GM18526 (cell line): ENCODE measurements around the gene FBLN5.

Experiments used
- POLR2A ChIP-seq: IDR thresholded peaks from 3 replicates; pipeline ENCODE4 v1.6.1; 2011; ENCODE audit not compliant: insufficient read length; ENCODE audit errors: extremely low read depth

Gene FBLN5

DNA sequence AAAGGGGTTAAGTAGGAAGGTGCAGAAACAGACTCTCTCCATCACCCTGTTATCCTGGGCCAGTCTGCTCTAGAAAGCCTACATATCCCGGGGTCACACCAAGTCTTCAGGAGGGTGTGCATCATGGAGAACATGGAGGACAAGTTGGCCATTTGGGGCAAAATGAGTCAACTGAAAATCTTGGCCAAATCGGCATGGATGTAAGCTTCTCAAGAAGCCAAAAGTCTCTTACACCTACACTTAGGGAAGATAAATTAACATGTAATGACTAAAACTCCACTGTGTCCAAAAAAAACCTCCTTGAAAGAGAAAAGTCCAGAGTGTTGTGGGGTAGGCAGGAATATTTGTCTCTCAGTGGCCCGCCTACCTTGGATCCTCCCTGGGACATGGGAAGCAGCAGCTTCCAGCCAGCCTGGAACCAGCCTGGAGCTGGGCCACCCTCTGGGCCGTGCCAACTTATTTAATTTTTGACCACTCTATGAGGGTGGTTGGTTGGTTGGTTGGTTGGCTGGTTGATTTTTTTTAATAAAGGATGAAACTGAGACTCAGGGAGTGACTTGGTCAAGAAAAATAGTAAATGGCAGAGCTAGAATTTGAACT is 62.3 kb downstream of the FBLN5 start:
- no peak for TF ChIP-seq POLR2A

DNA sequence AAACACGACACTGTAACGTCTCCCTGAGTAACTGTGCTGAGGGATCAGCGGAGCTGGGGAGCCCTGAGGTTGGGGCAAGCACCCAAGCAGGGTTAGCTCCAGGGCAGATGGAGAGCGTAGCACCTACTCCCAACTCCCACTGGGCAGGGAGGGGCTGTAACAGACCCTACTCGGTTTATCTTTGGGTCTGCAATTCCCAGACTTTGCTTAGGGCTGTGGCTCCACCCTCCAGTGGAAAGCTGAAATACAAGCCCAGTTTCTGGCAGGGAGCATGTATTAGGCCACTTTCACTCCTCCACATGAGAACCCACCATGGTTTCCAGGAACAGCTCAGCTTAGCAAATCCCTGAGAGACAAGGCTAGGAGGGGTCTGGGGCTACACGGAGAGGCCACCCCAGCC is 62.8 kb downstream of the FBLN5 start:
- no peak for TF ChIP-seq POLR2A

DNA sequence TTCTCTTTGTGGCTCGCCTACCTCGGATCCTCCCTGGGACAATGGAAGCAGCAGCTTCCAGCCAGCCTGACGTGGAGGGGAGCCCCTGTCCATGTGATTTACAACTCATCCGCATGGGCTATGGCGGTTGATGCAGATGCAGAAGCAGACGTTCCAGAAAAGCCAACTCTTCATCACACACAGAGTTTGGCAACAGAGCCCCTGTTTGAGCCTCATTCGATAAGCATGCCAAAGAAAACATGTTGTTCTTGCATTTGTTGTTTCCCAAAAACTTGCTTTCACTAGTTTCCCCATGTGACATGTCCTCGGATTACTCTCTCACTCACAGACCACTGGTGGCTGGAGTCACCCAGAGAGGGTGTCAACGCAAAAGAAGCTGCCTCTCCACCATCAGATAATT is 63.7 kb downstream of the FBLN5 start:
- TF ChIP-seq POLR2A, result no peak

DNA sequence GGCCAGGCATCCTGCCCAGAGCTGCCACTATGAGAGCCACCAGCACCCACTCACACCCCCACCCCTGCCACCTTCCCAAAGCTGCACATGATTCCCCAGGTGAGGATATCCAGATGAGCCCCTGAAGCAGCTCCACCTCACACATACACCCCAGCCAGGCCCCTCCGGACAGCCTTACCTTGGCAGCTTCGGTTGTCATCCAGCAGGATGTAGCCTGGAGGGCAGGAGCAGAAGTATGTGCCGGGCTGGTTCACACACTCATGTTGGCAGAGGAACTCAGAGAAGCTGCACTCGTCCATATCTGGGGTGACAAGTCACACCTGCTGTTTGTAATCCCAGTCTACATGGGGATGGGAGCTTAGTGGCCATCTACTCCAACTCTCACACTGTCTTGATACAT is 64.7 kb downstream of the FBLN5 start:
- TF ChIP-seq POLR2A, result no peak

DNA sequence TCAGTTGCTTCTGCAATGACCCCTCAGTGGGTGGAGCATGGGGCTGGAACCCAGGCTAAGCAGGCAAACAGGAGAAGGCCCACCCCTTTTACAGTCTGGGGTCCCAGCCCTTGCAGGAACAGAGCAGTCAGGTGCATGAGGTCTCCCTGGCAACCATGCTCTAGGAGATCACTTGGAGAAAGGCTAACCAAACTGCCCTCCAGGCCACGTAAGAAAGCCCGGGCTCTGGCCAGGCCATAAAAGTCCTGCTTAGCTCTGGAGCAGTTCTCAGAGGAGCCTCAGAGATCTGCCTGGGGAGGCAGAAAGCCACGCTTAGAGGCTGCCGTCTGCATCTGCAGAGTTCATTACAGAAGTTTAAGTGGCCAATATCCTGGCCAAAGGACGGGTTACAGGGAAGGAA is 65.1 kb downstream of the FBLN5 start:
- TF ChIP-seq POLR2A, result no peak

DNA sequence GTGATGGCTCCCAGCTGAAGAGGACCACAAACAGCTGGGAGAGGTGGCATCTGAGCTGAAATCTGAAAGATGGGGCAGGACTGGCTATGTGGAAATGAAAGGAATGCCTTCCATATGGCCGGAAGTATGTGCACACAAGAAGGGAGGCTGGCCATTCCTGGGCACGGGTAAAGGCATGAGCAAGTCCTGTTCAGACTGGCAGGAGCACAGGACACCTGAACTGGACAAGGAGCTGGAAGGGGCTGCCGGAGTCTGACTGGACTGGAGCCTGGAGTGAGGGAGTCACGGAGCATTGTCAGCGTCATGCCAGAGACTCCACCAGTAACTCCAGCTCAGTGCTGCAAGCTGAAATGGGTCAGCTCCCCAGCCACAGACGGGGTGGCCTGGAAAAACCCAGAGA is 68.3 kb downstream of the FBLN5 start:
- no peak for TF ChIP-seq POLR2A

DNA sequence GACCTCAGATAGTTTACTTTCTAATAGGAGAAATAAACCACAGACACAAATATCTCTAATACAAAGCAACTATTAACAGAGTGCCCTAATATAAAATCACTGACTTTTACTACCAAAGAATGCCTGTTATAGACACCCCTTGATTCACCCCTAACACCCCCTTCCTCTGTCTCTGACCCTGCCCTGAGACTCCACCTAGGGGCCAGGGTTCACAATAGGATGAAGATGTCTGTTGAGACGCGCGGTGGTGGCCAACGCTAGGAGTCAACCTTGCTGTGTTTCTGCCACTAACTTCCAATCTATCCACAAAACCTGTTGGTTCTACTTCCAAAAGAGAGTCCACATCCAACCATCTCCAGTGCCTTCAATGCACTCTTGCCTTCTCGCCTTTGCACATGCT is 69.2 kb downstream of the FBLN5 start:
- no peak for TF ChIP-seq POLR2A

DNA sequence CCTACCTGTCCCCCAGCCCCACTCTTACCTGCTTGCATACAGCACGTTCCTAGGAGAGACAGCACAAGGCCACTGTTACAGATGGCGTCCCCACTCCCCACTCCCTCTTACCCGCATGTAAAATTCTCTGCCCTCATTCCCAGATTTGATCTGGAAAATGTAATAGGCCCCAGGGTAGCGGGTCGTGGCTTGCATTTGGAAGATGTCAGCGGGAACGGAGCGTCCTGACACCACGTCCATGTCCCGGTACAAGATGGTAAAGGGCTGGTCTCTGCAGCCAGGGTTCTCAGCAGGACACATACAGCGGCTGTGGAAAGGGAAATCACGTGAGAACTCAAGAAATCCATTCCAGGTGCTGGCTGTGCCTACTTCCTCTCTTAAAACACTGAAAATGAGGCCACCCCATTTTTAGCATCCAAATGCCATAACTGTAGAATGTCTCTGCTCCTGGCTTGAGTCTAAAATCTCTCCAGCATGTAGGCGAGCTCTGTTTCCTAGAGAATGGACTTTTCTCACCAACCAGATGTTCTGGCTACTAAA is 70.0 kb downstream of the FBLN5 start:
- TF ChIP-seq POLR2A, result no peak

DNA sequence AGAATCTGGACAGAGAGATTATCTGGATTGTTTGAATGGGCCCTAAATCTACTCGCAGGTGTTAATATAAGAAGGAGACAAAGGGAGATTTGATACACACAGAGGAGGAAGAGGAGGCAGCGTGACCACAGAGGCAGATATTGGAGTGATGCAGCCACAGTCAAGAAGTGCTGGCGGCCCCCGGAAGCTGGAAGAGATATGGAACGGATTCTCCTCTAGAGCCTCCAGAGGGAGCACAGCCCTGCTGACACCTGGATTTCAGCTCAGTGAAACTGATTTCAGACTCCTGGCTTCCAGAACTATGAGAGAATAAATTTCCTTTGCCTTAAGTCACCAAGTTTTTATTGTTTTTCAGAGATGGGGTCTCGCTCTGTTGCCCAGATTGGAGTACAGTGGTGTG is 71.0 kb downstream of the FBLN5 start:
- TF ChIP-seq POLR2A, result no peak

DNA sequence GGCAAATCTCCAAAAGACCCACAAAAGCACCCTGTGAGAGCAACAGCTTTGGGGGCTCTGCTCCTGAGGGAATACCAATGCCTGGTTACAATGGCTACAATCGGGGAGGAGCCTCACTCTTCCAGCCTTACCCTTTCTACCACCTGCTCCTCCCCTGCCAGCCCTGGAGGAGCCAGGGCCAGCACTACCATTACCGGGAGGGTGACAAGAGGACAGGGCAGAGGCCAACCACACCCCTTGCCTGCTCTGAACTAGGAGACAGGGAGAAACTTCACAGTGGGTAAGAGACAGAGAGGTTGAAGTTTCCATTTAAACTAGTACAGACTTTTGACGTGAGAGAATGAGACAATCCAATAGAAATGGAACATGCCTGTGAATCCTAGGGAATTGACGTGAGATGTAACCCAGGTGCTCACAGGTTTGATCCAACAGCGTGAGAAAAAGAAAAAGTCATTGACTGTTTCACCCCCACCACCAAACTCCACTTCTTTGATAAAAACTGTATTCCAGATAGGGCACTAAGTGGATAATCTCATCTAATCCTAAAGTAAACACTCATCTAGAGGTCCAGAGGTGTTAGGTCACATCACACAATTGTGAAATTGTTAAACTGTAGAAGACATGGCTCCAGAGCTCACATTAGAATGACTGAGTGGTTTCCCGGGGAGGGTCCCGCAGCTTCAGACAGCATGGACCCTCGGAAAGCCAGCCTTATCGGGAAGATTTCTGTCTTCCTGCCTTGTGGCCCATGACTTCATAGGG is 71.8 kb downstream of the FBLN5 start:
- TF ChIP-seq POLR2A, result no peak

DNA sequence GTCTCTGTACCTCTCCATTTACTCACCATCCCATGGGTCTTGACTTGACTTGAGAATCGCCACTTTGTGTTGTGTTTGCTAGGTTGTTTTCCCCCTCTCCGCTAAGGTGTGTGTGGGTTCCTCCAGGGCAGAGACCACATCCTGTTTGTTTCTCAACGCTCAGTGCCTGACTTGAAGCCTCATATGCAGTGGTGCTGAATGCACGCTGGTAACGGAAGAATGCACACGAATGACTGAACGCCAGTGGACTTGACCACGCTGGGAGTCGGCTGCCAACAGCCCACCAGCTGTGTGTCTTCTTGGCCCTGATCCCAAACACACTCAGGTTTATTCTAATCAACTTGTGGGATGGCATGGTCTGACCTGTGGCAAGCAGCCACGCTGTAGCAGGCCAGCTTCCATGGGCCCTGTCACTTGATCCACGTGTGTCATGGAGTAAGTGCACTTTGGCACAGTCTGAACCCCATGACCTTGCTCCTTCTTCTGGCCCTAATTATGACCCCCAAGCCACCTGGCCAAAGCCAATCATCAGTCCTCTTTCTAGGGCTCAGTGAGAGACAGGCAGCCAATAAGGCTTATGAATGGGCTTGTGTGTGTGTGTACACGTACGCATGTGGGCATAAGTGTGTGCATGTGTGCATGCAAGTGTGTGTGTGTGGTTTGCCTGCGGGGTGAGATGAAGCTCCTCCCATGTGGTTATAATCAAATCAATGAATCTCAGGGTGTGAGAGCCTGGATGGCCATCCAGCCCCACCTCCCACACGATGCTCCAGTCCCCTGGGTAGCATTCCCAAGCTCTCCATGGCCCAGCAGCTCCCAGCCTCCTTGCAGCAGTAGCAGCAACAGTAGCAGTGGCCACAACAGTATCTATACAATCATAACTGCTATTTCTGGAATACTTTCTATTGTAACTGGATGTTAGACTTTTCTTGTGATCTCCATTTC is 73.8 kb downstream of the FBLN5 start:
- TF ChIP-seq POLR2A, result no peak

DNA sequence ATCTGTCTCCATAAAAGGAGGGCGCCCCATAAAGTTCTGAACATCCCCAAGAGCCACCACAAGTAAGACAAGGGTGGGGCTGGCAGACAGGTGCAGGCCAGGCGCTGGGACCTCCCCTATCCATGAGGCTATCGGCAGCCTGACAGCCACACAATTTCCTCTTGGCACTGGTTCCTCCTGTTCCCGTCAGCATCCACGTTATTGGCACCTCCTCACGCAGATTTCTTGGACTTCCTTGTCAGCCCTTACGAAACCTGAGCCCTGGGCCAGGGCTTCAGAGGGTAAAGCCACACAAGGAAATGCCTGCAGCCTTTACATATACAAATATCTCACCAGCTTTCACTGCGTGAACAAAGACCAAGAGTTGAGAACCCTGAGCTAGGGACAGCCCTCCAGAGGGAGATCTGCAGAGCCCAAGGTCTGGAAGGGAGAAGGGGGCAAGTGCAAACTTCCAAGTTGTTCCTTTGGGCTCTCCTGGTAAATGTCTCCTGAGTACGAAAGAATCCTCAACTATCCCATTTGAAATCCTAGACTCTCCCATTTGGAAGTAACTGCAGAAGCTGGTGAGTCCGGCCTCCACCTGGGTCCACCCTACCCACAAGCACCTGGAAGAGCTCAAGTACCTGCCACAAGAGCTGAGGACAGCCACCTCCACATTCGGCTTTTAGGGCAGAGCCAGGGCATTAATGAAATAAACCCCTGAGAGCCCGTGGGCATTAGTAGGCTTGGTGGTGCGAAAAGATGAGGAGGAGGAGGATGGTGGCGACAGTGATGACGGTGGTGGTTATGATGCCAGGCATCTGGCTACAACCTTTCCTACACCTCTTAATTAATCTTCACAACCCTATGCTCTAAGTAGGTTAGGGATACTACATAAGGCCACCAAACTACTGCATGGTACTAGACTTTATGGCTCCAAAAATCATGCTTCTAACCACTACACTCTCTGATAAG is 74.7 kb downstream of the FBLN5 start:
- no peak for TF ChIP-seq POLR2A

DNA sequence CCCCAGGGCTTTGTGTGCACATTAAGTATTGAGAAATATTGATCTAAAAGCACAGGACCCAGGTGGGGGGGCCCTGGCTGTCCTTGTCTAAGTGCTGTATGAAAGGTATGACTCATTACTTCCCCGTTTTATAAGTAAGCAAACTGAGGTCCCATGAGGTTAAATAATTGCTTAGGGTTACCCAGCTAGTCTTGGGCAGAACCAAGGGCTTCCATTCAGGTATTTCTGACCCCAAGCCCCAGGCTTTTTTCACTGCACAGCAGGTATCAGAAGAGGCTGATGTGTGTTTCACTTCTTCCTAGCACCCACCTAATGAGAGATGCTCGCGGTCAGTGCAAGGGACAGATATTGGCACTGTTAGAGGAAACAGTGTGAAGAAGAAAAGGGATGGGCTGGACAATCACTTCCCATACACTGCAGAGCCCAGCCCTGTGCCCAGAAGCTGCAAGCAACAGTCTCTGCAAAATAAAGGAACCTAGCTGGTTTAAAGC is 75.4 kb downstream of the FBLN5 start:
- no peak for TF ChIP-seq POLR2A

DNA sequence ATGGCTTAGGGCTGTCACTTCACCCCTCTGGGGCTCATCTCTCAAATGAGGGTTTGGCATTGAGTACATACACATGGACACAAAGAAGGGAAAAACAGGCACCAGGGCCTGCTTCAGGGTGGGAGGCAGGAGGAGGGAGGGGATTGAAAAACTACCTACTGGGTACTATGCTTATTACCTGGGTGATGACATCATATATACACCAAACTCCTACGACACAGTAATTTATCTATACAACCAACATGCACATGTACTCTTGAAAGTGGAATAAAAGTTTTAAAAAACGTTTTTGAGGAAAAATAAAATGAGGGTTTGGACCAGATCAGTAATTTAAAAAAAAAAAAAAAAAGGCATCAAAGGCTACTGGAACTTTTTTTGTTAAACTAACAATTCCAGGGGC is 76.6 kb downstream of the FBLN5 start:
- no peak for TF ChIP-seq POLR2A
